Measurements from ENCODE around the gene SMARCE1.

The SMARCE1 gene

DNA sequence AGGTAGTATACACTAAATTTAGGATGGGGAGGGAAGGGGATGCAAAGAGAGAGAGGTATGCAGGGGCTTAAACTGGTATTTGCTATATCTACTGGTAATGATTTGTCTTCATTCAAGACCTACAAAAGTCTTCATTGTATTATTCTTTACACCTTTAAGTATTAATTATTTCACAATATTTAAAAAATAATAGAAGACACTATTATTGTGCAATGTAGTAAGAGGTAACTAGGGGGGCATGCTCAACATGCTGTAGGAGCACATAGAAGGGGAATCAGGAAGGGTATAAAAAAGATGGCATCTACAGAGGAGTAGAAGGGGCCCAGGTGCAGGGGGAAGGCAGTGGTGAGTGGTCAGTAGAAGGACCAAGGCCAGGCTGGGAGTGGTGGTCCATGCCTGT lies 67.5 kb downstream of the SMARCE1 start:
- no peak for DNase-seq (ENCODE audit: low read depth)

DNA sequence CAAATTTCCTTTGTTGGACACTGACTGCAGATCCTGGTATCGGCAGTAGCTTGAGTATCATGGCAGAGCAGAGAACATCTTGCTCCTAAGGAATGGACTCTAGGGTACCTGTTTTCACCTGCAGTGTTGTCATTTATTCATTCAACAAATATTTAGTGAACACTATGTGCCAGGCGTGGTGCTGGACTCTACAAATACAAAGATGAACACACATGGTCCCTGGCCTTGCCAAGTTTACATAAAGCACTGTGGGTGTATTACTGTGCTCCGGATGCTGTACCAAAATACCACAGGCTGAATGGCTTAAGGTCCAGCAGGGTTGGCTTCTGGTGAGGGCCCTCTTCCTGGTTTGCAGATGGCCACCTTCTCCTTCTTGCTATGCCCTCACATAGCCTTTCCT lies 68.1 kb downstream of the SMARCE1 start:
- DNase-seq (ENCODE audit: low read depth) = no peak

DNA sequence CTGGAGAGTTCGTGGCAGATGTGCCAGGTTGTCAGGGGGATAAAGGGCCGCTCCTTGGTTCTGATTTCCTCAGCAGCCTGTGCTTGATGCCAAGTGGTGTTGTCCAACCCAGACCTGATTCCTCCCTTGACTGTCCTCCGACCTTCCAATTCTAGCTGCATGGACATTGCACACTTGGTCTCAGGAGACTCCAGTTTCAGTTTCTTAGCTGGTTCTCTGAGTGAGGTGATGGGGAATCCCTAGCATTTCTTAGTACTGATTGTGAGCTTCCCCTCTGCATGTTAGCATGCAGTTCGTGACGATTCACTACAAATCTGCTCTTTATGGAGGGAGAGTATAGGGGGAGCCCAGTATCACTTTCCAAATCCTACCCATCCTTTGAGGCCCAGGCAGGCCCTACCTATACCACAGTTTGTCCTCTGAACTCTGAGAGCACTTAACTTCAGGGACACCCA lies 70.0 kb downstream of the SMARCE1 start:
- no peak for DNase-seq (ENCODE audit: low read depth)

DNA sequence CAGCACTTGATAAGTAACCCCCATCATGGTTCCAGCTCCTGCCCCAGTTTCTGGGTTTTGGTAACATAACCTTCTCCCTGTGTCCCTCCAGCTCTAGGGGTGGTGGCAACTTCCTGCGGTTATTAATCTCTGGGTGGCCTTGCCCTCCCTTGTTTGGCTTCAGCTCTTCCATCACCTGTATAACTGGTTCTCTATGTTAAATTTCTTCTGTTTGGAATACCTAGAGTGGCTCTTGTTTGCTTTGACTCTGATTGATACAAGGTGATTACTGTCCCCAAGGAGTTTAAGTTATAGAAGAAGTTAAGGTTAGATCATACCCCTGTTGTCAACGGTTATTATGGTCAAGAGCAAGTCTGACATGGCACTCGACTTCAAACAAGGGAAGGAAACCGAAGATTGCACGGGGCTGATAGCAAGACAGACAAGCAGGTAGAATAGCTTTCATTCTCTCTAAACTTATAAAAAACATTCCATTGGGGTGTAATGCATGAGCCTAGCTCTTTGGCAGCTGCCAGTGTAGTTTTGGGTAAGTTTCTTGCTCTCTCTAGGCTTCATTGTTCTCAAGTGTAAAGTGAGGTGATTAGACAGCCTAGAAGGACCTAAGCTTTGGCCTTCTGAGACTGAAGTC lies 71.4 kb downstream of the SMARCE1 start:
- no peak for DNase-seq (ENCODE audit: low read depth)

Measured in stimulated activated CD8-positive, alpha-beta memory T cell treated with anti-CD3 and anti-CD28 coated beads, Interleukin-15, amount 100 ng/mL, for 1 hour (primary cell).